HepG2 (cell line): ENCODE results near the gene FBN3. TPM values are rescaled to one million over a fixed set of nuclear protein-coding genes. Genes with fewer than 3 reads are reported as not detected.
"Not testable (repeated sequence)": the region's sequence is repeated elsewhere in the genome, so short reads cannot be mapped to it uniquely, and the experiment has no call there.

Experiments used
- ATAC-seq: fragments of 200-7000 bp; cut with Tn5 transposase; 3 replicates; pipeline ENCODE4 v1.9.1; 2020; ENCODE audit warnings: mild to moderate bottlenecking, moderate library complexity
- BruUV-seq: library from RNA; stranded (reverse); fragments of 400-500 nt; replicated peaks from 2 replicates; lab custom pipeline; 2021; lab: Mats Ljungman, UMichigan
- CTCF ChIA-PET: fragments of 300-600 bp; formaldehyde crosslinking; extraction: SDS; loops from one replicate; lab custom pipeline; 2021; ENCODE audit warnings: low total read pairs, inconsistent platforms, low intra/inter-chr PET ratio; lab: Yijun Ruan, JAX
- POLR2A ChIA-PET: fragments of 350-600 bp; sonication (Branson Sonifier 250); formaldehyde crosslinking; loops from one replicate; lab custom pipeline; 2020; ENCODE audit warnings: antibody characterized with exemption, inconsistent platforms; lab: Yijun Ruan, JAX
- DNase-seq: peaks from one replicate; pipeline ENCODE4 v3.0.0-alpha.2; 2015; ENCODE audit warnings: low spot score
- FAIRE-seq: peaks from 3 replicates; lab custom pipeline; 2011; peaks lifted over from hg19 to GRCh38; lab: Jason Lieb, UNC
- H2AFZ ChIP-seq: one replicate; pipeline ENCODE4 v1.6.1; 2011; ENCODE audit warnings: low read length, inconsistent platforms
- H3K27ac ChIP-seq: fragments of 300-600 bp; 3 replicates; pipeline ENCODE4 v1.8.0; 2011; ENCODE audit warnings: mixed run types, mild to moderate bottlenecking, mixed read lengths, low read length, inconsistent platforms; ENCODE audit not compliant: insufficient read depth; ENCODE audit errors: extremely low read length
- H3K27me3 ChIP-seq, 2 experiments: fragments of 200-600 bp in 1 of 2; 2 replicates in 1 of 2; 3 replicates in 1 of 2; pipeline versions ENCODE4 v1.6.0 to v1.8.0; 2011; ENCODE audit warnings: low read length in 2 of 2, mild to moderate bottlenecking in 2 of 2, moderate library complexity in 2 of 2, inconsistent platforms in 1 of 2; ENCODE audit not compliant: insufficient read depth in 2 of 2, control insufficient read depth in 1 of 2
- H3K36me3 ChIP-seq, 2 experiments: fragments of 200-600 bp in 1 of 2; replicated peaks in 1 of 2; 2 replicates in 1 of 2; 3 replicates in 1 of 2; pipeline versions ENCODE4 v1.5.1 to v1.8.0; 2011; ENCODE audit warnings: low read length in 2 of 2, inconsistent platforms in 1 of 2; ENCODE audit not compliant: insufficient read depth in 2 of 2, control insufficient read depth in 1 of 2
- H3K4me1 ChIP-seq: 2 replicates; pipeline ENCODE4 v1.5.1; 2012; ENCODE audit warnings: low read length, inconsistent platforms; ENCODE audit not compliant: insufficient read depth
- H3K4me2 ChIP-seq: 2 replicates; pipeline ENCODE4 v1.6.0; 2011; ENCODE audit warnings: low read depth, low read length, inconsistent platforms
- H3K4me3 ChIP-seq, 3 experiments: fragments of 200-600 bp in 1 of 3; sonication (generic), shearing (Covaris generic) in 1 of 3; replicated peaks in 1 of 3; 2 replicates each; pipeline ENCODE4 v1.5.1; 2011 to 2016; ENCODE audit warnings: low read length in 3 of 3, inconsistent platforms in 2 of 3, low read depth in 2 of 3, mild to moderate bottlenecking in 2 of 3, control low read depth in 1 of 3, mixed read lengths in 1 of 3; ENCODE audit not compliant: insufficient read depth in 1 of 3
- H3K79me2 ChIP-seq: one replicate; pipeline ENCODE4 v1.6.1; 2011; ENCODE audit warnings: low read length, inconsistent platforms; ENCODE audit not compliant: insufficient read depth
- H3K9ac ChIP-seq: 2 replicates; pipeline ENCODE4 v1.6.0; 2011; ENCODE audit warnings: mild to moderate bottlenecking, low read depth, low read length, inconsistent platforms; ENCODE audit not compliant: insufficient read depth
- H3K9me3 ChIP-seq: 2 replicates; pipeline ENCODE4 v1.5.1; 2012; ENCODE audit warnings: mild to moderate bottlenecking, low read length
- H4K20me1 ChIP-seq: 2 replicates; pipeline ENCODE4 v1.6.0; 2011; ENCODE audit warnings: inconsistent platforms, mild to moderate bottlenecking, low read length, moderate library complexity; ENCODE audit not compliant: insufficient read depth
- CEBPG ChIP-seq: IDR thresholded peaks from 2 replicates; pipeline ENCODE4 v1.6.1; 2016
- CTCF ChIP-seq: sonication (generic); formaldehyde crosslinking; IDR thresholded peaks from 2 replicates; pipeline ENCODE4 v1.5.0; 2020; ENCODE audit warnings: mild to moderate bottlenecking, missing genetic modification reagents, moderate library complexity
- HMGXB4 ChIP-seq, 2 experiments: sonication (generic) in 1 of 2; formaldehyde crosslinking in 1 of 2; IDR thresholded peaks; 2 replicates each; pipeline versions ENCODE4 v1.4.0 to v1.6.1; 2018 to 2020; ENCODE audit warnings: missing genetic modification reagents in 2 of 2, borderline replicate concordance in 1 of 2, low read depth in 1 of 2, mild to moderate bottlenecking in 1 of 2, missing biosample characterization in 1 of 2
- POGK ChIP-seq: sonication (generic); formaldehyde crosslinking; conservative IDR thresholded peaks from 2 replicates; pipeline ENCODE4 v1.8.0; 2022; ENCODE audit warnings: mild to moderate bottlenecking, moderate library complexity, missing genetic modification reagents
- SNAPC2 ChIP-seq: sonication (generic); formaldehyde crosslinking; IDR thresholded peaks from 2 replicates; pipeline ENCODE4 v1.8.1; 2022; ENCODE audit warnings: mild to moderate bottlenecking, missing genetic modification reagents
- STAG1 ChIP-seq: sonication (generic); formaldehyde crosslinking; IDR thresholded peaks from 2 replicates; pipeline ENCODE4 v1.4.0; 2020; ENCODE audit warnings: missing genetic modification reagents
- TCF12 ChIP-seq, 2 experiments: fragments of 450-650 bp in 1 of 2; sonication (generic) in 1 of 2; formaldehyde crosslinking in 1 of 2; IDR thresholded peaks; 2 replicates each; pipeline versions ENCODE4 v1.6.1 to v1.8.0; 2017 to 2022; ENCODE audit warnings: antibody characterized with exemption in 1 of 2, mild to moderate bottlenecking in 1 of 2, missing genetic modification reagents in 1 of 2, moderate library complexity in 1 of 2
- ZBTB25 ChIP-seq: IDR thresholded peaks from 2 replicates; pipeline ENCODE4 v1.6.1; 2018; ENCODE audit warnings: missing genetic modification reagents
- ZNF354B ChIP-seq: sonication (generic); formaldehyde crosslinking; IDR thresholded peaks from 2 replicates; pipeline ENCODE4 v1.8.0; 2022; ENCODE audit warnings: mild to moderate bottlenecking, missing genetic modification reagents
- ZNF770 ChIP-seq: sonication (generic); formaldehyde crosslinking; IDR thresholded peaks from 2 replicates; pipeline ENCODE4 v1.5.0; 2020; ENCODE audit warnings: mild to moderate bottlenecking, missing genetic modification reagents
- WGBS: methylation state at CpG from one replicate; pipeline ENCODE4 v1.1.6; 2017; ENCODE audit warnings: low lambda C conversion rate; 5-methylcytosine and 5-hydroxymethylcytosine counted together
- in situ Hi-C: cut with HindIII; loops from 2 replicates; pipeline ENCODE4 v1.10.0; 2017; ENCODE audit warnings: low pct_unique_long_range_greater_than_20kb; ENCODE audit not compliant: extremely low pct_ligation_motif_present
- intact Hi-C: fragments of 100-400 bp; cut with micrococcal nuclease; formaldehyde crosslinking; loops from one replicate; pipeline ENCODE4 v1.10.0; 2022; ENCODE audit not compliant: unreplicated experiment
- polyA plus RNA-seq, 8 experiments: library from polyadenylated mRNA; depleted of rRNA in 3 of 8; stranded (reverse) in 7 of 8; unstranded in 1 of 8; fragments of >200 nt; fragmentation: Illumina TruSeq in 4 of 8; extraction: Trizol in 4 of 8; gene quantifications; 2 replicates each; pipeline versions ENCODE4 v1.2.1 to v1.2.3, GENCODE V29; 2011 to 2016; ENCODE audit warnings: low read depth in 4 of 8, missing spikeins in 1 of 8, mixed read lengths in 1 of 8; ENCODE audit not compliant: insufficient read depth in 1 of 8
- total RNA-seq, 5 experiments: library from RNA; depleted of rRNA; stranded (reverse); fragments of >200 nt; fragmentation: Illumina TruSeq; extraction: Trizol; gene quantifications; 2 replicates each; pipeline ENCODE4 v1.2.3, GENCODE V29; 2016; ENCODE audit warnings: low read depth in 1 of 5

Gene FBN3
- total and polyA plus RNA-seq, 2 of the 13 experiments (the other 11 are each of a cell fraction or from before 2014, with no cell fraction given): 0.20 to 1.3 TPM

- TF ChIP-seq ZBTB25 (CRISPR knock-in tag) (no peak), ZNF770 (CRISPR knock-in tag) (peak; percentile 91), ZNF354B (CRISPR knock-in tag) (no peak), CEBPG (CRISPR knock-in tag) (0 out of 2 replicates have a peak, but pooled peaks have one; percentile 10), SNAPC2 (CRISPR knock-in tag) (no peak)
Measured at GRCh38 chr19:8155318-8155717, 5.9 kb upstream of the FBN3 start (continued).

GRCh38 chr19:8154014-8154413, 4.6 kb upstream of the FBN3 start:
- H3K79me2 ChIP-seq; FAIRE-seq; H4K20me1 ChIP-seq; H2AFZ ChIP-seq; in situ Hi-C loops; BruUV-seq; CTCF ChIA-PET; H3K4me3 ChIP-seq; H3K27ac ChIP-seq; DNase-seq; intact Hi-C loops; H3K36me3 ChIP-seq; H3K9ac ChIP-seq; H3K9me3 ChIP-seq; TF ChIP-seq TCF12 (IDR thresholded peaks at IDR 0.05): not testable (repeated sequence)
- H3K4me1 ChIP-seq: peaks cover 53% of the 10 kb centered on the region
- 16% methylated on average over 10 of the region's 10 CpGs for WGBS
- ATAC-seq: peak; percentile 19; the same call in 2 of the 3 replicates
- H3K4me2 ChIP-seq: peak overlapping the region; percentile 65; the same call in 1 of the 2 replicates
- POLR2A ChIA-PET: interaction anchor here (1.2 to 1.4 kb wide), 3 partner anchors 14 to 87 kb away, joined by 3 to 12 read pairs (median 3); no protein-coding TSS in a partner anchor
- TF ChIP-seq HMGXB4 (CRISPR knock-in tag; IDR thresholded peaks at IDR 0.05; ENCODE audit: borderline replicate concordance in 1 of 2, low read depth in 1 of 2) (0 out of 4 replicates have a peak, but pooled peaks have one; percentile 1 to 8), STAG1 (peak; percentile 42), CTCF (CRISPR knock-in tag) (peak; percentile 55), POGK (0 out of 2 replicates have a peak, but pooled peaks have one; percentile 24), TCF12 (CRISPR knock-in tag; IDR thresholded peaks at IDR 0.05) (0 out of 2 replicates have a peak, but pooled peaks have one; percentile 2)
- H3K27me3 ChIP-seq: peaks cover 0 to 13% of the 10 kb centered on the region in 2 experiments; a peak in 1 of 5 replicates
